Amniotic stem cell (primary cell): ENCODE data around the gene GPD1.

ENCODE experiments used
- DNase-seq: peaks from one replicate; lab custom pipeline; 2025; lab: John Stamatoyannopoulos, UW

GPD1 gene

GRCh38 chr12:50101663-50102062, 2.1 kb upstream of the GPD1 start:
- peak; percentile 25 for DNase-seq

DNA sequence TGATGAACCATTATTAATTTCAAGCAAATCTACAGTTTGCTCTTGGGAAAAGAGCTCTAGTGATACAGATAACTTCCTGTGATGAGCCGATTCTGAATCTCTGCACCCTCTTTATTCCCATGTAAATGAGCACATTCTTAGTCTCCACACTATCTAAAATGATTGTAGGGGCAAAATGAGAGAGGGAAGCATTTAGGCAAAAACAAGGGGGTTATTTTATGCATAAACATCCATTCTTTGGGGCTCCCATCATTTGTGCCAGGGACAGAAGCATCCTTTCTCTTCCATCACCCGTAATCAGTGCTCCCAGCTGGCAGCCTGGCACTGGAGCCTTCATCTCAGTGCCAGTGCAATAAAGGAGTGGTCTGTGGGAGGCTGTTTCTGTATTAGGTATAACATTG, 1.7 kb upstream of the GPD1 start:
- DNase-seq = no peak

DNA sequence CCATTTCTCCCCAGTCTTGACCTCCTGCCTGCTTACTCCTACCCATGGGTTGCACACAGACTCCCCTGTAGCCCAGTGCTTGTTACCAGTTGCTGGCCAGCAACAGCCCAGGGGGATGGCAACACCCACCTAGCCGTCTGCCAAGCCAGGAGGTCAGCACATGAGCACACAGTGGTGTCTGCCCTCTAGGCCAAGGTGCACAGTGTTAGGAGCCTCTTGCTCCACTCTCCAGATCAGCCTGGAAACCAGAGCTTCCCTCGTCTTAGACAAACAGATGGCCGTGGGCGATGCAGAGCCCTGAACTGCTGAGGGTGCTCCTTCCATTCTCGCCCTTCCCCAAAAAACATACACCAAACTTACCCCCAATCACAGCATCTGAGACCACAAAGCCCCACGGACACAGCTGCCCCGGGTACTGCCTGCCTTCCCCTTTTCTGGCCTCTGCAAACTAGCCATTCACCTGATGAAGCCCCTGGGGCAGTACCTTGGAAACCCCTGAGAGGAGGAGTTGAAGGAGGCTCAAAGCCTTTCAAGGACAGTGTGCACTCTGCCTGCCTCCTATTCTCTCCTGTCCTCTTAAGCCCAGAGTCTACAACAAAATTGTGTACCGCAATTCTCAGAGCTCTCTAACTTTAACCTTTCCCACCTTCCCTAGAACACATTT, 1.0 kb upstream of the GPD1 start:
- no peak for DNase-seq

DNA sequence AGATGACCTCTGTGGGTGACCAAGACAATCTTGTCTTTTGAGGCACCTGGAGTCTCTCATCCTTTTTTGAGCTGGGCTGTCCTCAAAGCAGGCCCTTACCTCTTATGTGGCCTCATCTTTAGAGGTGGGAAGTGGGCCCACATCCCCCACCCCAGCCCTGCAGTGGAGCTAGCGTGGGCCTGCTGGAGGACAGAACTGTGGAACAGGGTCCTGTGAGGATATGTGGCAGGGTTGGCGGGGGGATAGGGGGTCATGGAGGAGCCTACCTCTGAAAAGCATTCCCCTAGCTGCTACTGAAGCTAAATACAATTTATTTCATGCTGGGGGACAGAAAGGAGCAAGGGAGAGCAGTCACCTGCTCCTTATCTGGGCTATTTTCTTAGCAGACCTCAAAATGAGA, 457 bp upstream of the GPD1 start:
- no peak for DNase-seq

DNA sequence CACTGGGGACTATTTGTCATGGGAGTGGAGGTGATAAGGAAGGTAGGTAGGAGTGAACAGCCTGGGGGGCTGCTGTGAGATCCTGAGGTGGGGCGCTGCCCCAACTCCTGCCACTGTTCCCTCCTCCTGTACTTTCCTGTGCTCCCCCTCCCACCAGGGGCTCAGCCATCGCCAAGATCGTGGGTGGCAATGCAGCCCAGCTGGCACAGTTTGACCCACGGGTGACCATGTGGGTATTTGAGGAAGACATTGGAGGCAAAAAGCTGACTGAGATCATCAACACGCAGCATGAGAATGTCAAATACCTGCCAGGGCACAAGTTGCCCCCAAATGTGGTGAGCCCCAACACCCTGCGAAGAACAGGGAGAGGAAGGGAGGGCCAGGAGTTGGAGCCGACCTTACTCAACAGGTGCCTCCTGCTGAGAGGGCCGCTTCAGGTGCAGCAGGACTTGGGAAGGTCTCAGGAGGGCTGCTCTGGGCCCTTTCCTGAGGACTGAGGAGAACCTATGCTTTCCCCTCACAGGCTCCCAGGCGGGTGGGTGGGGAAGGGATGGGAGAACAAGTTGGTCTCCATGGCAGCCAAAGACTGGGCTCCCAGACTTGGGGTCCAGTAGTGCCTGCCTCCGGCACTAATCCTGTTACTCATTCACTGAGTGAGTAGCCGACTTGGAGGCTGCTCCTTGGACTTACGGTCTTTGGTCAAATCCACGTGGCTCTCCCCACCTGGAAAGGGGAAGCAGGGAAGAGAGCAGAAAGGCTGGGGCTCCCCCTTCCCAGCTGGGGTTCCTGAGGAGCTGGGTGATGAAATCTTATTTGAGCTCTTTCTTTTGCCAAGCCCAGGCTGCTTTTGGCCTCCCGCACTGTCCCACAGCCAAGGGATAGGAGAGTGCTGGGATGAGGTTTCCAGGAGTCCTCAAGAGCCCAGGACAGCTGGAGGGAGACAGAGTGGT, 884 bp downstream of the GPD1 start:
- no peak for DNase-seq

DNA sequence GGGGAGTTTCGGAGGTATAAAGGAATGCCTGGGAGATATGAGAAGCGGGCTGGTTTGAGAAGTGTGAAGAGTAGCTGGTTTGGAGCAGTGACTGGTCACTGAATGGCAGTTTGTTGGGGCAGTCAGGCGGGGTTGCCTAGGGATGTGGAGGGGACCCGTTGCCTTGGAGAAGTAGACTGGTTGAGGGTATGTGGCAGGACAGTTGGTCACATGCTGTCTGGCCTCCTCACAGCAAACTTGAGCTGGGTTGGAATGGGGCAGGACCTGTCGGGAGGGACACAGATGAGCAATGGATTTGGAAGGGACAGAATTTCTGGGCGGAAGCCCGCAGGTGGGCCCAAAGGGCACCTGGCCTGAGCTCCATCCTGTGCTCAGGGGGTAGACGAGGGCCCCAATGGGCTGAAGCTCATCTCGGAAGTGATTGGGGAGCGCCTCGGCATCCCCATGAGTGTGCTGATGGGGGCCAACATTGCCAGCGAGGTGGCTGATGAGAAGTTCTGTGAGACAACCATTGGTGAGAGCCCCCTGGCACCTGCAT, 2.2 kb downstream of the GPD1 start:
- no peak for DNase-seq

- no peak for DNase-seq
These were observed 3.1 kb downstream of the GPD1 start for GRCh38 chr12:50106907-50107306.

- DNase-seq = no peak
These were observed 3.8 kb downstream of the GPD1 start for GRCh38 chr12:50107416-50108268.

DNA sequence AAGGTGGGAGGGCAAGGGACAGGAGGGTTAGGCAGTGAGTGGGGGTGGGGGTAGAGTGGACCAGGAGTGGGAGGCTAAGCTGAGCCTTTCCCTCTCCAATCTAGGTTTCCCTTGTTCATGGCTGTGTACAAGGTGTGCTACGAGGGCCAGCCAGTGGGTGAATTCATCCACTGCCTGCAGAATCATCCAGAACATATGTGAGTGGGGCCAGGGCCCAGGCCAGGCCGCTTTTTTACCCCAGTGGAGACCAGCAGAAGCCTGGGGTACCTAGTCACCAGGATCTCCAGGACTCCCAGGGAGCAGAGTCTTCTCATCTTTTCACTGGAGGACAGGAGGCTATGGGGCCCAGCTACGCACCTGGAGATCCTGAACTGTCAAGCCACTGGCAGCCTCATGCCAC, 5.5 kb downstream of the GPD1 start:
- DNase-seq = no peak

DNA sequence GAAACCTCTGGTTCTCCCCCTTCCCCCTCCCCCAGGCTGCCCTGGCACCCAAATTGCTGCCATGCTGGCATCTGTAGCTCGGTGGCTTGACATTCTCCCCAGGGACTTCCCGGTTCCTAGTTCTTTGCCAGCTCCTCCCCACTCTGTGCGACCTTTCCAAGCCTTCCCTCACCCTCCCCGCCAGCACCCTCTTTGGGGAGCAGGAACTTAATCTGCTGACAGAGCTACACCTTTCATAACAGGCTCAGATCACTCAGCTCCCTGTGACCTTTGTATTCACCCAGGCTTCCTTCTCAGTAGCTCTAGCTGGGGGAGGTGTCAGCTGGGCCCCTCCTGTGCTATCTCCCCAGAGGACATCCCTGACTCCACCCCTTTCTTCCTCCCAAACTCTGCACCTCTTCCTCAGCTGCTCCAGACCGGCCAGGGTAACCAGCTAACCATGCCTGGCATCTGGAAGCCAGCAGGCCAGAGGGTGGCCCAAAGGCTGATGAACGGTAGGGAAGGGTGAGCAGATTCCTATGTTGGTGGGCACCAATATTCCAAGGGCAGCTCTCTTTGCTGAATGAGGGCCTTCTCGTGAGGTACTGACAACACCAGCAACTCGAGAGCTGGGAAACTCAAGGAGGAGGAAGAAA, 6.4 kb downstream of the GPD1 start:
- DNase-seq = no peak

DNA sequence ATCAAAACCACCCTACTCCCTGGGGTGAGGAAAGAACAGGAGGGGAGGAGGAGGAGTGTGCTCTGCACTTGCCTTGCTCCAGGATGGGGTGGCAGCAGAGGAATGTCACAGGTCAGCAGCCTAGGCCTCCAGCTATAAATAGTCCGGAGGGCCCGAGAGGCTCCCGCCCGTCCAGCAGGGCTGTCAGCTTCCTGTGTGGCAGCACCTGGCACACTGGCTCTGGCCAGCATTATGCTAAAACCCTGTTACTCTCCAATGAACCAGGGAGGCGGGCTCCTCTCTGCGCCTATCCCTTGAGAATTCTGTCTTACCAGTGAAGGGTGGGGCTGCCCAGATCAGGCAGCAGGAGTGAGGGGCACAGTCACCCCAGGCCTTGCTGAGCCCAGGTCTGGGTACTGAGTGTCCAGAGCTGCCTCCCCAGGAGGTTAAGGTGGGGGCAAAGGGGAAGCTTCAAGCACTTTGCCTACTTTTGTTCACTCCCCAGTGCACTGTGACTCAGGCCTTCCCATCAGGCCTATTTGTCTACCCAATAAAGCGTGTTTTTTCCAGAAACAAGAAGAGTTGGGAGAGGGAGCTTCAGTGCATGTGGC, 7.0 kb downstream of the GPD1 start:
- no peak for DNase-seq

- no peak for DNase-seq
These were observed 7.5 kb downstream of the GPD1 start for GRCh38 chr12:50111395-50111692.

GRCh38 chr12:50111693-50112455, 8.1 kb downstream of the GPD1 start, which contains the start of gene COX14:
COX14 (plus strand) TSS chr12:50112236; CDS start chr12:50120044, 7,808 bp downstream.
- peak; percentile 99 for DNase-seq

DNA sequence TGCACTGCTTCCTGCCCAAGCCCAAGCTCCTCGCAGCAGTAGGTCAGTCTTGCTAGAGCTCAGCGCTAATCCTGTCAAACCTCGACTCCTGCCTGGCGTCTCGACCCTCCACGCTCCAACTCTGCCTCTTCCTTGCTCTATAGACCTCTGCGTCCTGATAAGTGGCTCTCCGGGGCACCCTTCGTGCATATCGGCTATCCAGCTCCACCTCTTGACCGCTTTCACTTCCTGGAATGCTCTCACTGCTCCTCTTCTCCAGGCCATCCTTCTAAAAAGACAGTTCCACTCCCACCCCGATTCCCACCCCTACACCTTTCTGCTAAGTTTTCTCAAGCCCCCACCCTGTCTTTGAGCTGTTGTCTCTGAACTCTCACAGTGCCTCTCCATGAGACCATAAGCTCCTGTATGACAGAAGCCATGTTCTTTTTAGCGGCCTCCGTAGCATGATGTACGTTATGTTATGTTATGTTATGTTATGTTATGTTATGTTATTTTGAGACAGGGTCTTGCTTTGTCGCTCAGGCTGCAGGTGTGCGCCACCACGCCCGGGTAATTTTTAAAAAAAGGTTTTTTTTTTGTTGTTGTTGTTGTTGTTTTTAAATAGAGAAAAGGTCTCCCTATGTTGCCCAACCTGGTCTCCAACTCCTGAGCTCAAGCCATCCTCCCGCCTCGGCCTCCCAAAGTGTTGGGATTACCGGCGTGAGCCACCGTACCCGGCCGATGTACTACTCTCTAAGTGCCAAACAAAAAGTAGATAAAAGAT, 8.8 kb downstream of the GPD1 start:
- DNase-seq = no peak

DNA sequence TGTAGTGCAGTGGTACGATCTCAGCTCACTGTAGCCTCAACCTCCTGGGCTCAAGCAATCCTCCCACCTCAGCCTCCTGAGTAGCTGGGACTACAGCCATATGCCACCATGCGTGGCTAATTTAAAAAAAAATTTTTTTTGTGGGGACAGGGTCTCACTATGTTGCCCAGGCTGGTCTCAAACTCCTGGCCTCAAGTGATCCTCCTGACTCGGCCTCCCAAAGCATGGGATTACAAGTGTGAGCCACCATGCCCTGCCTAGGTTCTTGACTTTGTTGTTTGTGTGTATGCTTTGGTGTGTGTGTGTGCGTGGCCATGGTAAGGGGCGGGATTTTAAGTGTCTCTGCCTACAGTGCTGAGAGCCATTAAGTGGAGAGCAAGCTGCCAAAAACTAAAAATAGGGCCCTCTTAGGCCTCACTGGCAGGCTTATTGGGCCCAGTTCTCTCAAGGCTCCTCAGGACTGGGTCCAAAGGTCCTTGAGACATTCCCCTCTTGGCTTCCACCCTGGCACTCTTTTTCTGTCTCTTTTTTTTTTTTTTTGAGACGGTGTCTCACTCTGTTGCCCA, 13.3 kb downstream of the GPD1 start:
- DNase-seq = no peak

DNA sequence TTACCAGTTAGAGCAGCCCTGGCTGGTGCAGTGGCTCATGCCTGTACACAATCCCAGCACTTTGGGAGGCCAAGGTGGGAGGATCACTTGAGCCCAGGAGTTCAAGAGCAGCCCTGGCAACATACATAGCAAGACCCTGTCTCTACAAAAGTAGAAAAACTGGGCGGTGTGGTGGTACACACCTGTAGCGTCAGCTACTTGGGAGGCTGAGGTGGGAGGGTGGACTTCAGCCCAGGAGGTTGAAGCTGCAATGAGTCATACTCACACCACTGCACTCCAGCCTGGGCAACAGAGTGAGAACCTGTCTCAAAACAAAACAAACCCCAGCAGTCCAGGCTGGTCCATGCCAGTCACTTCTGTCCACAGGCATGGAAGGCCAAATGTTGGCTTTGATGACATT, 15.6 kb downstream of the GPD1 start:
- DNase-seq = no peak

DNA sequence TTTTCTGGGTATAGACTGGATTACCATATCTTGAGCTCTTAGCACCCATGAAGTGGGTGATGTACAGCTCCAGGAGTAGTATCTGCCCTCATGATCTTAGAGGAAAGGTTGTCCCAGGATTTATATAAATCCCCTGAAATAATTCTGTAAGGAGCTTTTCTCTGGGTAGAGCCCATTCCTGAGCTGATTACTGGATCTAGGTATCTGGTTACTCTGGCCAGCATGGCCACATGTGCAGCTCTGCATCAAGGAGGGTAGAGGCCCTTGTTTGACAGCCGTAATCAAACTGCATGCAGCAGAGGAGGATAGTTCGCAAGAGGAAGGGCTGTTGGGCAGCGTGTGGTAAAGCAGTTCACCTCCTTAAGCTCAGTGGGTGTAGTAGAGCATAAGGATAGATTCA, 16.7 kb downstream of the GPD1 start:
- no peak for DNase-seq

GRCh38 chr12:50120953-50121352, 17.1 kb downstream of the GPD1 start:
- DNase-seq = no peak

DNA sequence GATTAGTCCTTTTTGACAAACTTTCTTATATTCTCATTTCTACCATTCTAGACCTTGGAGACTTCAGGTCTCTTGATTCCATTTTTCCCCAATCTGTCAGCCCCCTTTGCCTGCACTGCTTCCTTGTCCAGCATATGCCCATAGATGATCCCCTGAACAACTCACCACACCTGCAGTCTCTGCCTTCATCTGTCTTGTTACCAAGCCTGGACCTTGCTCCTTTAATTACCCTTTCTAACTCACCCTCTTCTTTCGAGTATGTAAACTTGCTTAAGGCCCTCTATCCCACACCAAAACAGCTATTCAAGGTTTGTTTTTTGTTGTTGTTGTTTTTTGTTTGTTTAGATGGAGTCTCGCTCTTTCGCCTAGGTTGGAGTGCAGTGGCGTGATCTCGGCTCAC, 17.8 kb downstream of the GPD1 start:
- no peak for DNase-seq

GRCh38 chr12:50123203-50123602, 19.4 kb downstream of the GPD1 start:
- DNase-seq = no peak
